HG02870 (cell line): ENCODE results near the gene SMYD3.

Source experiments
- ATAC-seq: cut with Tn5 transposase; IDR thresholded peaks from one replicate; pipeline ENCODE4 v1.9.1; 2021; ENCODE audit warnings: mild to moderate bottlenecking, moderate library complexity; ENCODE audit not compliant: unreplicated experiment

SMYD3 gene

DNA sequence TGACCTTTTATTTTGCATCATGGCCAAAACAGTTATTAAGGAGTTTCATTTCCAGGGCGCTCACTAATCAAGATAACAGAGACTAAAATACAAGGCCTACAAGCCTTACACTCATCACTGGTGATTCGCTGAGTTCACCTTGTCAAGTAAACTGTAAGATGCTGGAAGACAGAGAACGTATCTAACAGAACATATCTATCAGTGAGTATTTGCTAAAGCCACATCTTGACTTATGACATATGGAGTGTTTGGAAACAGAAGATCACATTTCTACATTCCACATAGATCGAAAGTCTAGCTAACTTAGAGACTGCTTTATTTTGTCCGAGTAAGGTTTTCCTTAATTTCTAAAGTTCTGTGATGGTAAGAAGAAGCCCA is 506.5 kb downstream of the SMYD3 start:
- no peak for ATAC-seq

DNA sequence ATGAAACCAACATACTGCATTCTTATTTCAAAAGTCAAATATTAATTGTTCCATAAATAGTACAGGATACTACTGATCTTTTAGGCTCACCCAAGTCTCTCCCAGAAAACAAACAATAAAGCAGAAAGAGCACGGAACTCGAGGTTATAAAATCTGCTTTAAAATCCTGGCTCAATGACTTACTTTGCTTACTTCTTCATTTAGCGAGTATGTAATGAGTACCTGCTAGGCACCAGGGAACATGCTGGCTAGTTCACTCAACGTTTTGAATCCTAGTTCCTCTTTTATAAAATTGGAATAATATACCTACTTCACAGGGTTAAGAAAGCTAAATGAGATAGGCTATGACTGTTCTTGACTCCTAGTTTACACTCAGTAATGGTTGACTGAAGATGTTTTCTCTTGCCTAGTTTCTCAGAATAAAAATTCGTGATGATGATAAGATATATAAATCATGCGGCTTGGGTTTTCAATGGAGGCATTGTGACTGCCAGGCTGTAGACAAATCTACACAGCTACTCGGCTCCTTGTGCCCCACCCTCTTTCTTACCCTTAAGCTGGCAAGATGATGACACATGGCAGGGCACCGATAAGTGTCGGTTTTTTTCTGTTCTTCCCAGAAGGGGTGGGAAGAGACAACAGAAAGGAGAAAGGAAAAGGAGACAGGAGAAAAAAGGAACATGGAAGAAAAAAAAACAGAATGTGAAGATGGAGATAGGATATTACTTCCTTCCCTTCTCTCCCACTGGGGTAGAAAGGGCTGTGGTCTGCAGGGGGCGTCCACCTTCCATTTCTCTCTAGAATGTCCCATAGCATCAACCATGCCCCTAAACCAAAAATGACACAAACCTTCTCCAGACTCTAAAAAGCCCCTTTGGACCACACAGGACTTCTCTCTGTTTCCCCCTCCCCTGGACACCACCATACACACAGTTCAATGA is 507.1 kb downstream of the SMYD3 start:
- ATAC-seq = peak; percentile 82

GRCh38 chr1:245997471-245998258 is 509.4 kb downstream of the SMYD3 start:
- ATAC-seq = no peak

DNA sequence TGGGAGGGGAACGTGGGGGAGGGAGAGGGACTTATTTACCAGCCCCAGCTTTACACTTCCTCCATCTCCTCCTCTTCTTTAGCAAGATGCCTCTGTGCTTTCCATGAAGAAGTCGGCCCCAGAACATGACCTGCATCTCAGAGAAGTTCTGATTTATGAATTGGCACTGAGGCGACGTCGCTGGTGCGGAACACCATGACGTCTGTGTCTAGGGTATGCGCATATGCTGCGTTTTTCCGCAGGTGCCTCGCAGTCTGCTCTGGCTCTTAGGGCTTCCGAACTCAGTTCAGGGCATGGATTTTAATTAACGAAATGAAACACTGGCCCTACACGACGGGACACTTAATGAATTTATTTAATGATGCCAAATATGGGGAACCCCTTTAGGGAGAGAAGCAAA is 510.3 kb downstream of the SMYD3 start:
- ATAC-seq = no peak

- ATAC-seq = no peak
These were observed 511.6 kb downstream of the SMYD3 start for GRCh38 chr1:245995474-245995873.

- no peak for ATAC-seq
These were observed 515.8 kb downstream of the SMYD3 start for GRCh38 chr1:245991266-245991665.

DNA sequence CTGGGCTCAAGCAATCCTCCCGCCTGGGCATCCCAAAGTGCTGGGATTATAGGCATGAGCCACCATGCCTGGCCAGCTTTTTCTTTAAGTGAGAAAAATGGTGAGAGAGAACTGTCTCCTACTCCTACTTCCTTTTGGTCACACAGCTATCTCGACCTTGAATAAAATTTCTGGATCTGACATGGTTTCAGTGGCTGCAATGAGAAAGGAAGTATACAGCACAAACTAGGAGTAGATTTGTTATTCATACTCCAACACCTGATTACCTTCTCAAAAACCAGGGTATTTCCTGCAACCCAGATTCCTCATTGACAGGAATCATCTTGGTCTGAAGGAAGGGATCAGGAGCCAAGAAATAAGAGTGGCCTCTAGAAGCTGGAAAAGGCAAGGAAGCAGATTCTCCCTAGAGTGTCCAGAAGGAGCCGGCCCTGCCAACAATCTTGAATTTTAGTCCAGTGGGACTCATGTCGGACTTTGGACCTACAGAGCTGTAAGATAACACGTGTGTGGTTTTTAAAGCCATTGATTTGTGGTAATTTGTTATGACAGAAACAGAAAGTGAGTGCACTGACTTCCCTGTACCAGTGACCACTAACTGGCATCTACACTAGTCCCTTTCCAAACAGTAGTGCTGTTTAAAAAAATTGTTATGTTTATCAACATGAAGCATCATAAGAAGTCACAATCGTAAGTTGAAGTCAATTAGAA is 516.6 kb downstream of the SMYD3 start:
- ATAC-seq = no peak

- no peak for ATAC-seq
These were observed 518.5 kb downstream of the SMYD3 start for GRCh38 chr1:245988393-245989078.

- ATAC-seq = no peak
These were observed 519.1 kb downstream of the SMYD3 start for GRCh38 chr1:245987997-245988392.

GRCh38 chr1:245987577-245987976 is 519.5 kb downstream of the SMYD3 start:
- ATAC-seq = no peak

DNA sequence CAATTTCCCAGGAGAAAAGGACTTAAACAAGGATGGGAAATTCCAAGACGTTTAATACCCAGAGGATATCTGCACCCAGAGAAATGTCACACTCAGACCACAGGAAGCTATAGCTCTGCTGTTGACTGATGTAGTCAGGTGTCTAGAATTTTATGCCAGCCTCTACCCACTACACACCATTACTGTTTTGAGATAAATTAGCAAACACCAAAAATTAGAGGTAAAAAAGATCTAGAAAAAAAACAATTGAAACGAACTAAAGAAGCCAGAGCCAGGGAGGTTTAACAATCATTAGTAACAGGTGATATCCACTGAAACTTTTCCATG is 519.9 kb downstream of the SMYD3 start:
- ATAC-seq = no peak

- ATAC-seq = no peak
These were observed 520.5 kb downstream of the SMYD3 start for GRCh38 chr1:245986404-245987218.

DNA sequence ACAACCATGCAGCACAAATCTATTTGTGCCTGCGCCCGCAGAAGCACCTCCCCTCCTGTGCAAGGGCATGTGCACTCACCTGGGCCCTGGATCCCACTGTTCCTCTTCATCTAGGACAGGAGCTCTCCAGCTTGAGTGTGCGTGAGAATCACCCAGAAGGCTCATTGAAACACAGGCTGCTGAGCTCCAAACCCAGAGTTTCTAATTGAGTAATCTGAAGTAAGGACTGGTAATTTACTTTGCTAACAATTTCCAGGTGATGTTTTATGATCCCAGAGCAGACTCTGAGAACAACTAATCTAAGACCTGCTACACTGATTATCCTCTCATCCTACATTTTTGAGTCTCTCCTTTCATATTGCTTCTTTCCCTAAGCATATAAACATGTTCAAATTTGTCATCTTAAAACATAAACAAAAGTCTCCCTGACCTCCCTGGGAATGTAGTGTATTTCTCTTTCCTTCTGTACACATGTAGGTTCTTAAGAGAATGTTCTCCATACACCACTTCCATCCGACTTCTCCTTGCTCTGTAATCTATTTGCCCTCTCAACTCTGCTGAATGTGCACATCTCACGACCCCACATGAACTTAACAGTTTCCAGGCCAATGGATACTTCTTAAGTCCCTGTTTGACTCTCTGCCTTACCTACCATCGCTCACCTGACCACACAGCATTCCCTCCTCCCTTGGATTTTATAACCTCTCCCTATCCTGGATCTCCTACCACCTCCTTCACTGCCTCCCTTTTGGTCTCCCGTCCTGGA is 522.5 kb downstream of the SMYD3 start:
- no peak for ATAC-seq

DNA sequence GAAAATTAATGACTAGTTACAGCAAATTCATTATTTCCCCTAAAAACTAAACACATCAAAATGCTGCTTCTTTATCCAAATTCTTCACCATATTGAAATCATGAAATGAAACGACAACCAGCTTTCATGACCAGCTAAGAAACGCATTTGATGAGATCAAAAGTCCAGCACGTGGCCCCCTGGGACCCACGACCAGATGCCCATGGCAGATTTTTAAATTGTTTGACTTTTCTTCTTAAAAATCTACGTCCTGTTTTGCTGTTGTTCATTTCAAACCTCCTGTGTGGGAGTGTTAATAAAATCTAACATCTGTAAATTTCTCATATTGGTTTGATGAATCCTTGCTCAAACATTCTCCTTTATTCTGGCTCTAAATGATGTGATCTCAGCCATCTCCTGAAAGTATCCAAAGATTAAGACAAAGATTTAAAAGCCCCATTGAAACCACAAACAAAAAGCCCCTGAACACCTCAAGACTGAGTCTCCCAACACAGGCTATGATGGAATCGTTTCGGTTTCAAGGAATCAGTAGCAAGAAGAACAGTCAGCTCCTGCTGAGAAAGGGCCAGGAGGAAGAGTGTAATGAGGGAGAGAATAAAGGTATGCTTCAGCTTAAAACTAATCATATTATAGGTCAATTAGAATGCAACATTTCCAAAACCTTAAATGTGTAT is 523.6 kb downstream of the SMYD3 start:
- ATAC-seq = no peak

GRCh38 chr1:245979589-245979988 is 527.5 kb downstream of the SMYD3 start:
- no peak for ATAC-seq

DNA sequence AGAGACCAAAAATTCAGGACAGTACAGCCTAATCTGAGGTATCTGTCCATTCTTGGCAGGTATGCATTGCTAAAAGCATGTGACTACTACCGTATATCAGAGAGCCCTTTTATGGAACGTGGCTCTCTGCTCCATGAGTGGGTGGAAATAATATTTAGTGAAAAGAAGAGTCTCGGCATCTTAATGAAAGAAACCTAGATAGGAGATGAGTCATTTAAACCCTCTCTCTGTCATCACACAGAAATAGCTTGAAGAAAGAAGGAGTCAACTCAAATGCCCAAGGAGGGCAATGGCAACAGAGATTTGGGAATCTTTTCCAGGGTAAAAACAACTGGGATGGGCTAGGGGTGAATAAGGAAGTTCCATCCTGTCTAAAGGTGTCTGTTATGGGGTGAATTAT is 528.2 kb downstream of the SMYD3 start:
- ATAC-seq = no peak

- ATAC-seq = no peak
These were observed 534.6 kb downstream of the SMYD3 start for GRCh38 chr1:245972476-245972875.

GRCh38 chr1:245971711-245972085 is 535.4 kb downstream of the SMYD3 start:
- ATAC-seq = no peak
